ENCODE measurements around the gene OR2B2.
"Not testable (repeated sequence)": the region's sequence is repeated elsewhere in the genome, so short reads cannot be mapped to it uniquely, and the experiment has no call there.

The OR2B2 gene

DNA sequence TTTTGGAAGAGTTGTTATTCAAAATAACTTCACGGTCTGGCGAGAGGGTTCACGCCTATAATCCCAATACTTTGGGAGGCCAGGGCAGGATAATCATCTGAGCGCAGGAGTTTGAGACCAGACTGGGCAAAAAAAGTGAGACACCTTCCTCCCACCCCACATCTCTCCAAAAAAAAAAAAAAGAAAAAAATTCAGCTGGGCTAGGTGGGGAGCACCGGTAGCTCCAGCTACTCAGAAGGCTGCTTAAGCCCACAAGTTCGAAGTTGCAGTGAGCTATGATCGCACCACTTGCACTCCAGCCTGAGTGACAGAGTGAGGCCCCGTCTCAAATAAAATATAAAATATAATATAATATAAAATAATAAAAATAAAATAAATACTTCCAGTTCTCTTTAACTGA, 10.4 kb downstream of the OR2B2 start:
- Mint-ChIP-seq H3K4me1 (ENCODE audit: low read depth) (peaks cover 23% of the 10 kb centered on the region), H3K27me3 (ENCODE audit: low read depth) (peaks cover 24% of the 10 kb centered on the region), H3K36me3 (ENCODE audit: low read depth) (no peaks in the 10 kb centered on the region), H3K9me3 (no peaks in the 10 kb centered on the region), H3K4me3 (peak overlapping the region; percentile 45), H3K27ac (peak overlapping the region; percentile 55)
- DNase-seq (ENCODE audit: low spot score) = no peak

DNA sequence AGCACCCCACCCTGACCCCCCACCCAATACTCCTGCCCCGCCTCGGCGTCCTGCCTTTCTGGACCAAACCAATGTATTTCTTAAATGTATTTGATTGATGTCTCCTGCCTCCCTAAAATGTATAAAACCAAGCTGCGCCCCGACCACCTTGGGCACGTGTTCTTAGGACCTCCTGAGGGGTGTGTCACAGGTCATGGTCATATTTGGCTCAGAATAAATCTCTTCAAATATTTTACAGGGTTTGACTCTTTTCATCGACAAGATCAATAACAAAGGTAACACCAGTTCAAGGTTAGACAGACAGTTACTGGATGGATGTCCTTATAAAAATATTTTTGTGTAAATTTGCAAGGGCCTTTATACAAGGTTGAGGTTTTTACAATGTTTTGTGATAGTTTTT, 12.0 kb downstream of the OR2B2 start:
- H3K4me3 Mint-ChIP-seq; H3K36me3 Mint-ChIP-seq (ENCODE audit: low read depth): not testable (repeated sequence)

DNA sequence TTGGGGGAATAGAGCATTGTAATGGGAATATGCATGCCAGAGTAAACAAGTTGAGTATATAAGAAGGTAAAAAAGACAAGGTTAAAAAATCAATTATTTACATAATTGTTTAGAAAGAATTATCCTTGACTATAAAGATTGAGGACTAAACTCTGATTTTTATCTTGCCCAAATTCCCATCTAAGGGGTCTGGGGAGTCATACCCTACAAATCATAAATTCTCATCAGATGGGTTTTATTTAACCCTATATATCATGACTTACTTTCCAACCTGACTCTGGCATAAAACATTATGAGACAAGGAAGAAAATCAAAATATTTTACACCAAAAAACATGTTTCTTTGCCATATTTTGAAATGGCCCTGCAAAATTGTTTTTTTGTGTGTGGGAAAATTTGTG, 12.7 kb downstream of the OR2B2 start:
- Mint-ChIP-seq H3K4me3 (no peak overlapping the region), H3K4me1 (ENCODE audit: low read depth) (peaks cover 23% of the 10 kb centered on the region), H3K27ac (no peak overlapping the region), H3K9me3 (no peaks in the 10 kb centered on the region), H3K36me3 (ENCODE audit: low read depth) (no peaks in the 10 kb centered on the region), H3K27me3 (ENCODE audit: low read depth) (peaks cover 11% of the 10 kb centered on the region)
- no peak for DNase-seq (ENCODE audit: low spot score)

More for the DNA sequence above, 12.0 kb downstream of the OR2B2 start:
- Mint-ChIP-seq H3K4me1 (ENCODE audit: low read depth) (peaks cover 23% of the 10 kb centered on the region), H3K27me3 (ENCODE audit: low read depth) (peaks cover 16% of the 10 kb centered on the region)
- H3K9me3 Mint-ChIP-seq; DNase-seq (ENCODE audit: low spot score); H3K27ac Mint-ChIP-seq: not testable (repeated sequence)

DNA sequence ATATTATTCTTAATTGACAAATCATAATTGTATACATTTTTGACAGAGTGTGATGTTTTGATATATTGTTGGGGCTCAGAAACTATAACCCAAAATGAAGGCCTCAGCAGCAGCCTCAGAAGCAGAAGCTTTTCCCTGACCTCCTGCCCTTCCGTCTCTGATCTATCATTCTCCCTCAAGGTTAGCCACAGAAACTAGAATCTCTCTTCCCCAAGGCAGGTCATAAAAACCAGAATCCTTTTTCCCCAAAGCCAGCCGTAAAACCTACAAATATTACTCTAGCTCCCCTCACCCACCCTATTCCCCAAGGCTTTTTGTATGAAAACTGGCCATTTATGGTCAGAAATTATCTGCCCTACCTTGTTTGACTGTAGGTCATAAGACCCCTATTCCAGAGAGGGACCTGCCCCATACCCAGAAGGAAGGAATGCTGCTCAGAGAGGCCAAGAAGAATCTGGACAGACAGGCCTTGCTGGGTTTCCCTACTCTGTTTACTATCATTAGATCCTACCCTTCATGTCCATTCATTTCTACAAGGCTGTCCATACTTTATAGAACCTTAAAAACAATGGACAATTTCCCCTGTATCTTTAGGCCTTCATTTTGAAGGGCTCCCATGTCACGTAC, 14.5 kb downstream of the OR2B2 start:
- peaks cover 5% of the 10 kb centered on the region for H3K36me3 Mint-ChIP-seq (ENCODE audit: low read depth)
- H3K27me3 Mint-ChIP-seq (ENCODE audit: low read depth) = peaks cover 7% of the 10 kb centered on the region
- no peak for DNase-seq (ENCODE audit: low spot score)
- H3K4me3 Mint-ChIP-seq = no peak overlapping the region
- peaks cover 19% of the 10 kb centered on the region for H3K4me1 Mint-ChIP-seq (ENCODE audit: low read depth)
- no peak overlapping the region for H3K27ac Mint-ChIP-seq
- no peaks in the 10 kb centered on the region for H3K9me3 Mint-ChIP-seq

DNA sequence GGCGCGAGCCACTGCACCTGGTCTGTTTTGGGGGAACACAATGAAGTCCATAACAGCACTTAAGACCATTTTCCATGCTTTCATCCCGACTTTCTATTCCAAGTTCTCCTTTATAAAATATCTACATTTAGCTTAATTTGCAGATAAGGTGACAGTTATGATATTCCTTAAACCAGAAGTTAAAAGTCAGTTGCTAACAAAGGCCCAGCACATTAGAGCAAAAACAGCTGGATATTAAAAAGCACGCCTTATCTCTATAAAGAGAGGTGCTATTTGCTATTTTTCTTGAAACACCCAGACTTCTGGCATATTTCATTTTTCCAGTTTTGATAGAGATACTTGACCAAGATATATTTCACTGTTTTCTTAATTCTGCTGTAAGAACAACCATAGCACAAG, 15.8 kb downstream of the OR2B2 start:
- peaks cover 2% of the 10 kb centered on the region for H3K27me3 Mint-ChIP-seq (ENCODE audit: low read depth)

DNA sequence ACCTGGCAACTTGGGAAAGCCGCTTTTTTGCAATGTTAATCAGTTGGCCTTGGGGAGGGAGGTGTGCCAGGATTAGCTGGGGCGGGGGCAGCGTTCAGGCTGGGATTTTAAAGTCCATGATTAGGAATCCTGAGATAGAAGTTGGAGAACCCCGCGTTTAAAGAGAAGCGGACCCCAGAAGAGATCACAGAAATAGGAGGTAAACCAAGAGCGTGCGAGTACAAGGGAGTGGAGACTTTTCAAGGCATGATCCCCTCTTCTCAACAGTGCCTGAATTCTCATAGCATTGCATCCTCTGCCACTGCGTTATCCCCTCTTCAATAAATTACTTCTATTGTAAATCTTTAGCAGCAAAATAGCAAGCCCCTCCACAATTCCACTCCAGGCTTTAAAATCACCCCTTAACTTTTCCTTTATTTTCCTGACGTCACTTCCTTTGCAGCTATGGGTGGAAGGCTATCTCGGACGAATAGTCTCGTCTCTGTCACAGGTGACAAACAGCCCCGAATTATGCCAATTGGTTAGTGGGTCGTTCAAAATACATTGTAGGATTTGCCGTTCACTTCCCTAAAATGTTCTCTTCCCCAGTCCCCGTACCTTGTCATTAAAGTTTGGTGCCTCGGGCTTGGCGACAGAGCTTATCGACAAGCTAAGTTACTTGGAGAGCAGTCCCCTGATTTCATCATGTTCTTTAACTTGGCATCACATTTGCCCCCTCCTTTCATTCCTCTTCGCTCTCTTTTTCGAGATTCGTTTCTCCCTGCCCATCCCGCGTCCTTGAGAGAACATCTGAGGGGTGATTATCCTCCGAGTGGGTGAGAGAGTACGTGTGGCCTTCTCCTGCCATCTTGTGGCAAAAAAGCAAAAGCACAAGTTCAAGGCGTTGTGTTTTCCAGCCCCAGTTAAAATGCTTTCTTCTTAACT, 17.1 kb downstream of the OR2B2 start:
- peak; percentile 61 for DNase-seq (ENCODE audit: low spot score)
- Mint-ChIP-seq H3K27ac (no peak overlapping the region), H3K4me3 (no peak overlapping the region), H3K9me3 (no peaks in the 10 kb centered on the region), H3K4me1 (ENCODE audit: low read depth) (peaks cover 16% of the 10 kb centered on the region), H3K27me3 (ENCODE audit: low read depth) (peaks cover 2% of the 10 kb centered on the region), H3K36me3 (ENCODE audit: low read depth) (peaks cover 9% of the 10 kb centered on the region)

More for the DNA sequence above, 15.8 kb downstream of the OR2B2 start:
- no peaks in the 10 kb centered on the region for H3K9me3 Mint-ChIP-seq
- H3K4me1 Mint-ChIP-seq (ENCODE audit: low read depth) = peaks cover 12% of the 10 kb centered on the region
- DNase-seq (ENCODE audit: low spot score) = no peak
- no peak overlapping the region for H3K4me3 Mint-ChIP-seq
- no peak overlapping the region for H3K27ac Mint-ChIP-seq
- H3K36me3 Mint-ChIP-seq (ENCODE audit: low read depth) = peaks cover 9% of the 10 kb centered on the region

DNA sequence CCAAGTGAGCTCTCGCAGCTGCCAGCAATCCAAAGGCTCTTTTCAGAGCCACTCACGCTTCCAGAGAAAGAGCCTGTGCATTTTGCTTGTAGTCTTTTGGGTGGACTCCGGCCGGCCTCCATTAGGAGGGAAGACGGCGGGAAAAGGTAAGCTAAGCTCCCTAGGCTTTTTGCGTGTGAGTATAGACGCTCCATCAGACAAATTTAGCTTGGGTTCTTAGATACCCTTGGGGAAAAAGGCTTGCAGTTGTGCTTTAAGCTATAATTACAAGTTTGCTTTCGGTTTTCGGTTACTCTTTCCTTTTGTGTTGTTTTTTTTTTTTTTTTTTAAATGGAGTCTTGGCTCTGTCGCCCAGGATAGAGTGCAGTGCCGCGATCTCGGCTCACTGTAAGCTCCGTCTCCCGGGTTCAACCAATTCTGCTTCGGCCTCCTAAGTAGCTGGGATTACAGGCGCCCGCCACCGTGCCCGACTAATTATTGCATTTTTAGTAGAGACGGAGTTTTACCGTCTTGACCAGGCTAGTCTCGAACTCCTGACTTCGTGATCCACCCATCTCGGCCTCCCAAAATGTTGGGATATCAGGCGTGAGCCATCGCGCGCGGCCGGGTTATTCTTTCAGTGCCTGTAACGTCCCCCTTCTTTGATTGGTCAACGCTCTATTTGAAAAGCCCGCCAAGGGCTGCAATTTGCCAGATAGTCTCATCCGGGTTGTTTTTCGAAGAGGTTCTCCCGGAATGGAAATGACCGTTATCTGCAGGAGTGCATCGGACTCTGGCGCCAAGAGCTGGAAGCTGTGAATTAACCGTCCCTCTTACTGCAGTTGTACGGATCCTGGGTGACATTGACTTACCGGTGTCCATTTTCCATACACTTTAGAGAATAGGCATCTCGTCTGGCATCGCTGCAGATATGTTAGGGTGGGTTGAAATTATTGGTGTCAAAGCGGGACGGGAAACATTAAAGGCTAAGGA, 18.1 kb downstream of the OR2B2 start:
- peaks cover 2% of the 10 kb centered on the region for H3K27me3 Mint-ChIP-seq (ENCODE audit: low read depth)
- DNase-seq (ENCODE audit: low spot score) = peak; percentile 83
- no peaks in the 10 kb centered on the region for H3K9me3 Mint-ChIP-seq
- no peak overlapping the region for H3K4me3 Mint-ChIP-seq
- H3K36me3 Mint-ChIP-seq (ENCODE audit: low read depth) = peaks cover 9% of the 10 kb centered on the region
- H3K4me1 Mint-ChIP-seq (ENCODE audit: low read depth) = peaks cover 25% of the 10 kb centered on the region
- no peak overlapping the region for H3K27ac Mint-ChIP-seq

DNA sequence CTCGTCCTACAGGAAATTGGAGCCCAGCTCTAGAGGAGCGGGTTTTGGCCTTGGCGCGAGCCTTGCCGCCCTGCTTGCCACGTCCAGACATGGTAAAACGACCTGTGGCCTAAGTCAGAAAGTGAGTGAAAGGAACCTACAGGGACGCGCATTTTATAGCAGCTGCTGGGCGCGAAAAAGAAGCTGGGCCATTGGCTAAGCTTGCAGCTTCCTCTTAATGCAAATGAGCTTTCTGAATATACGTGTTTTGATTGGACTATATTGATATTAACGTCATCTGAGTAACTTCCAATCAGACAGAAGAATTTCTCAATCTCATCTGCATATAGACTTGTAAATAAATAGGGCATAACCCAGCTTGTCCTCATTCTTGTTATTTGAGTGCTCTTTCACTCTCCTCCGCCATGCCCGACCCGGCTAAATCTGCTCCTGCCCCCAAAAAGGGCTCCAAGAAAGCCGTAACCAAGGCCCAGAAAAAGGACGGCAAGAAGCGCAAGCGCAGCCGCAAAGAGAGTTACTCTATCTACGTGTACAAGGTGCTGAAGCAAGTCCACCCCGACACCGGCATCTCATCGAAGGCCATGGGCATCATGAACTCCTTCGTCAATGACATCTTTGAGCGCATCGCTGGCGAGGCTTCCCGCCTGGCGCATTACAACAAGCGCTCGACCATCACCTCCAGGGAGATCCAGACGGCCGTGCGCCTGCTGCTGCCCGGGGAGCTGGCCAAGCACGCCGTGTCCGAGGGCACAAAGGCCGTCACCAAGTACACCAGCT, 18.9 kb downstream of the OR2B2 start:
- peaks cover 9% of the 10 kb centered on the region for H3K36me3 Mint-ChIP-seq (ENCODE audit: low read depth)
- H3K4me3 Mint-ChIP-seq = no peak overlapping the region
- peaks cover 30% of the 10 kb centered on the region for H3K4me1 Mint-ChIP-seq (ENCODE audit: low read depth)
- no peak overlapping the region for H3K27ac Mint-ChIP-seq
- no peaks in the 10 kb centered on the region for H3K9me3 Mint-ChIP-seq
- H3K27me3 Mint-ChIP-seq (ENCODE audit: low read depth) = peaks cover 2% of the 10 kb centered on the region
- DNase-seq (ENCODE audit: low spot score) = peak; percentile 91

DNA sequence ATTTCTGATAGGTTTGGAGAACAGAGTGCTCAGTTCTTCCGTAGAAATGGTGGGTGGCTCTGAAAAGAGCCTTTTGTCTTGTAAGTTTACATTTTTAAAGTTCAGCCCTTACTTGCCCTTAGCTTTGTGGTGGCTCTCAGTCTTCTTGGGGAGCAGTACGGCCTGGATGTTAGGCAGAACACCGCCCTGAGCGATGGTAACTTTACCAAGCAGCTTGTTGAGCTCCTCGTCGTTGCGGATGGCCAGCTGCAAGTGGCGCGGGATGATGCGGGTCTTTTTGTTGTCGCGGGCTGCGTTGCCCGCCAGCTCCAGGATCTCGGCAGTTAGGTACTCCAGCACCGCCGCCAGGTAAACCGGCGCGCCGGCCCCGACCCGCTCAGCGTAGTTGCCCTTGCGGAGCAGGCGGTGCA, 19.5 kb downstream of the OR2B2 start:
- Mint-ChIP-seq H3K4me3 (no peak overlapping the region), H3K36me3 (ENCODE audit: low read depth) (peaks cover 9% of the 10 kb centered on the region), H3K9me3 (no peaks in the 10 kb centered on the region), H3K27ac (no peak overlapping the region), H3K27me3 (ENCODE audit: low read depth) (peaks cover 2% of the 10 kb centered on the region), H3K4me1 (ENCODE audit: low read depth) (peaks cover 34% of the 10 kb centered on the region)
- DNase-seq (ENCODE audit: low spot score) = no peak

DNA sequence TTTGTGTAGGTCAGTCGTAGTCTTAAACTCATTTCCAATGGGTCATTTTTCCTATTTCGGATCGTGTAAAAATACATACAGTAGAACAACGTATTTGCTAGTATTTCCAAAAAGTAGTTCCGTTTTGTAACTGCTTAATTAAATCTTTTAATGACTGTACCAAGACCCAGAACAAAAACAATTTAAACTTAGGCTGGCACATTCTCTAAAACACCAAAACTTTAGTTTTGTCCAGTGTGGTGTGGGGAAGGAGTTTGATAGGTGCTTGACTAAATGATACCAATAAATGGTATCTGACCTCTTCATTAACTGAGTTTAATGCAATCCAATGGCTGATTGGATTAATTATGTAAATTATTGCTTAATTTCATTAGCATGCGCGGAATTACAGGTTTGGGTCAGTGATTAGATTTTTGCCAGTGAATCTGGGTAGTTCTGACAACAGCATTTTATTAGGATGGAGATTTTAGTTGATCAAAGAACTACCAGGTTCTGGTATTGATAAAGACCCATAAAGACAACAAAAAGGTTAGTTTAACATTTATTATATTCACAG, 20.8 kb downstream of the OR2B2 start:
- Mint-ChIP-seq H3K27ac (no peak overlapping the region), H3K4me1 (ENCODE audit: low read depth) (peaks cover 34% of the 10 kb centered on the region), H3K4me3 (no peak overlapping the region), H3K9me3 (no peaks in the 10 kb centered on the region), H3K27me3 (ENCODE audit: low read depth) (peaks cover 2% of the 10 kb centered on the region), H3K36me3 (ENCODE audit: low read depth) (peaks cover 9% of the 10 kb centered on the region)
- no peak for DNase-seq (ENCODE audit: low spot score)

DNA sequence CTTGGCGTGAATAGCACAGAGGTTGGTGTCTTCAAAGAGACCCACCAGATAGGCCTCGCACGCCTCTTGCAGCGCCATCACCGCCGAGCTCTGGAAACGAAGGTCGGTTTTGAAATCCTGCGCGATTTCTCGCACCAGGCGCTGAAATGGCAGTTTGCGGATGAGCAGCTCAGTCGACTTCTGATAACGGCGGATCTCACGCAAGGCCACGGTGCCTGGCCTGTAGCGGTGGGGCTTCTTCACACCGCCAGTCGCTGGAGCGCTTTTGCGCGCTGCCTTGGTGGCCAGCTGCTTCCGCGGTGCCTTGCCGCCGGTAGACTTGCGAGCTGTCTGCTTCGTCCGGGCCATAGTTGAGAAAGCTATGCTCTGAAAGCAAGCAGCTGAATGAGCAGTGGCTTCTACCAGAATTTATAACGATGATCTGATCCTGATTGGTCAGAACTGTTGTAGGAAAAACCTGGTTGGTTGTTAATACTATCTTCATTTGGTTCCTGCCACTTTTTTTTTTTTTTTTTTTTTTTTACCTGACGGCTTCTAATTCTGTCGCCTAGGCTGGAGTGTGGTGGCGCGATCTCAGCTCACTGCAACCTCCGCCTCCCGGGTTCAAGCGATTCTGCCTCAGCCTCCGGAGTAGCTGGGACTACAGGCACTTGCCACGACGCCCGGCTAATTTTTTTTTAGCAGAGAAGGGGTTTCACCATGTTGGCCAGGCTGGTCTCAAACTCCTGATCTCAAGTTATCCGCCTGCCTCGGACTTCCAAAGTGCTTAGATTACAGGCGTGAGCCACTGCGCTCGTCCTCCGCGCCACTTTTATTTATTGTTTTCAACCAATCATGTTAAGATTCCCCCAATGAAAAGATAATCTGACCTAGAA, 21.5 kb downstream of the OR2B2 start:
- H3K27ac Mint-ChIP-seq = no peak overlapping the region
- peaks cover 34% of the 10 kb centered on the region for H3K4me1 Mint-ChIP-seq (ENCODE audit: low read depth)
- peaks cover 9% of the 10 kb centered on the region for H3K36me3 Mint-ChIP-seq (ENCODE audit: low read depth)
- peak; percentile 86 for DNase-seq (ENCODE audit: low spot score)
- H3K27me3 Mint-ChIP-seq (ENCODE audit: low read depth) = peaks cover 2% of the 10 kb centered on the region
- no peak overlapping the region for H3K4me3 Mint-ChIP-seq
- no peaks in the 10 kb centered on the region for H3K9me3 Mint-ChIP-seq

Measured in T-helper 2 cell treated with Interferon-gamma antibody and Interleukin-4, amounts not matched to agents 5 μg/mL and 100 μg/mL, for 36 hours (primary cell).